AG09319 (cell line): Measurements from ENCODE around the gene CKS2.
"Not testable (repeated sequence)": the region's sequence is repeated elsewhere in the genome, so short reads cannot be mapped to it uniquely, and the experiment has no call there.

Experiments
- DNase-seq: peaks from one replicate; pipeline ENCODE4 v3.0.0-alpha.2; 2010; ENCODE audit warnings: low read depth; ENCODE audit errors: extremely low read depth
- TF ChIP-seq, protein P1 (sequence below): IDR thresholded peaks from 2 replicates; pipeline ENCODE4 v1.5.1; 2011; ENCODE audit warnings: low read depth, mild to moderate bottlenecking, inconsistent platforms, low read length, moderate library complexity

The CKS2 gene

DNA sequence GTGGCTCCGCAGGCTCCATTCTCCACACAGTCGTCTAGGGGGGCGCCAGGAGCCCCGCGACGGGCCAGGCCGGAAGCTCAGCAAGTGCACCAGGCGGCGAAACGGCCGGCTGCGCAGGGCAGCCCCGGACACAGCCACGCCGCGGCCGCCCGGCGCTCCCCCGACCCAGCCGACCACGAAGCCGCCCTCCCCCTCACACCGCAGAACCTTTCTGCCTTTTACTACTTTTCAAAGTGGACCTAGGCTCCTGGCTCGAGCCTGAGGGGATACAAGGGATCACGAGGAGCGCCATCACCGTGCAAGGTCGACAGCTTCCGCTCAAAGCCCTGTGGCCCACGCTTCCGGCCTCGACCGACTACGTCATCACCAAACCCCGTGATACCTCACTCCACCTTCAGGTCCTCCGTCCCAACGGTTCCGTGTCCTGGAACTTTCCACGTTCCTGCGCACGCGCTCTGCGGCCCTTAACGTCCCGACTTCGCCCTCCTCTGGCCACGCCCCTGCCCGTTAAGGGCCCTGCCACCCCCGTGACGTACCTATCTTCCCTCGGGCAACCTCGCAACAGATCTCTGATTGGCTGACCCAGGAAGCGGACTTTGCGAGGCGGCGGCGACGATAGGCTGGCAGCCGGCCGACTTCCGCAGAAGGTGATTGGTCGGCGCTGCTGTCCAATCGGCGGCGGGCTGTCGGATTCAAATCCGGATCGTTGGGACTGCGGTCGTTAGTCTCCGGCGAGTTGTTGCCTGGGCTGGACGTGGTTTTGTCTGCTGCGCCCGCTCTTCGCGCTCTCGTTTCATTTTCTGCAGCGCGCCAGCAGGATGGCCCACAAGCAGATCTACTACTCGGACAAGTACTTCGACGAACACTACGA is at the start of gene CKS2:
CKS2 (plus strand) TSS at position 721 of the 871 bp plus-strand sequence; CDS start at position 819, 98 bp downstream.
- peak; percentile 100 for DNase-seq
- TF ChIP-seq, protein P1, sequence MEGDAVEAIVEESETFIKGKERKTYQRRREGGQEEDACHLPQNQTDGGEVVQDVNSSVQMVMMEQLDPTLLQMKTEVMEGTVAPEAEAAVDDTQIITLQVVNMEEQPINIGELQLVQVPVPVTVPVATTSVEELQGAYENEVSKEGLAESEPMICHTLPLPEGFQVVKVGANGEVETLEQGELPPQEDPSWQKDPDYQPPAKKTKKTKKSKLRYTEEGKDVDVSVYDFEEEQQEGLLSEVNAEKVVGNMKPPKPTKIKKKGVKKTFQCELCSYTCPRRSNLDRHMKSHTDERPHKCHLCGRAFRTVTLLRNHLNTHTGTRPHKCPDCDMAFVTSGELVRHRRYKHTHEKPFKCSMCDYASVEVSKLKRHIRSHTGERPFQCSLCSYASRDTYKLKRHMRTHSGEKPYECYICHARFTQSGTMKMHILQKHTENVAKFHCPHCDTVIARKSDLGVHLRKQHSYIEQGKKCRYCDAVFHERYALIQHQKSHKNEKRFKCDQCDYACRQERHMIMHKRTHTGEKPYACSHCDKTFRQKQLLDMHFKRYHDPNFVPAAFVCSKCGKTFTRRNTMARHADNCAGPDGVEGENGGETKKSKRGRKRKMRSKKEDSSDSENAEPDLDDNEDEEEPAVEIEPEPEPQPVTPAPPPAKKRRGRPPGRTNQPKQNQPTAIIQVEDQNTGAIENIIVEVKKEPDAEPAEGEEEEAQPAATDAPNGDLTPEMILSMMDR = no peak

DNA sequence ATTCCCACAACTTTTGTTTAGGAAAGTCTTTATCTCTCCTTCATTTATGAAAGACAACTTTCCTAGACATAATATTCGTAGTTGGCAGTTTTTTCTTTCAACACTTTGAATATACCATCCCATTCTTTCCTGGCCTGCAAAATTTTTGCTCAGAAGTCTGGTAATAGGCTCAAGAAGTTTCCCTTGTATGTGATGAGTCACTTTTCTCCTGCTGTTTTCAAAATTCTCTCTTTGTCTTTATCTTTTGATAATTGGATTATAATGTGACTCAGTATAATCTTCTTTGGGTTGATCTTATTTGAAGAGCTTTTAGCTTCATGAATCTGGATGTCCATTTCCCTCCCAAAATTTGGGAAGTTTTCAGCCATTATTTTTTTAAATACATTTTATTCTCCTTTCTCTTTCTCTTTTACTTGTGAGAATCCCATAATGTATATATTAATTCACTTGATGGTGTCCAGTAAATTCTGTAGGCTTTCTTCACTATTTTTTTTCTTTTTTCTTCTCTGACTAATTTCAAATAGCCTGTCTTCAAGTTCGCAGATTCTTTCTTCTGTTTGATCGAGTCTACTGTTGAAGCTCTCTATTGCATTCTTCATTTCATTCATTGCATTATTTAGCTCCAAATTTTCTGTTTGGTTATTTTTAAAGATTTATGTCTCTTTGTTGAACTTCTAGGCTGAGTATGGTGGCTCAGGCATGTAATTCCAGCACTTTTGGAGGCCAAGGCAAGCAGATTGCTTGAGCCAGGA is 37.3 kb upstream of the CKS2 start:
- no peak for DNase-seq
- TF ChIP-seq, protein P1 = no peak

DNA sequence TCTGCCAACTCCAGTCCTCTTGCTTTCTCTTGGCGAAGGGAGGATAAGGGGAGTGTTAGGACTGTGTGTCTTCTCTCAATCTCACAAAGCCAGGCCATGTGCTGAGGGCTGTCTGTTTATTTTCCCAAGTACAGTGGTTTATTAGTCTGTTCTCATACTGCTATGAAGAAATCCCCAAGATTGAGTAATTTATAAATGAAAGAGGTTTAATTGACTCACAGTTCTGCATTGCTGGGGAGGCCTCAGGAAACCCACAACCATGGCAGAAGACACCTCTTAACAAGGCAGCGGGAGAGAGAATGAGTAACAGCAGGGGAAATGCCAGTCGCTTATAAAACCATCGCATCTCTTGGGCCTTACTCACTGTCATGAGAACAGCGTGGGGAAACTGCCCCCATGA is 36.2 kb upstream of the CKS2 start:
- TF ChIP-seq, protein P1 = no peak
- peak; percentile 88 for DNase-seq

DNA sequence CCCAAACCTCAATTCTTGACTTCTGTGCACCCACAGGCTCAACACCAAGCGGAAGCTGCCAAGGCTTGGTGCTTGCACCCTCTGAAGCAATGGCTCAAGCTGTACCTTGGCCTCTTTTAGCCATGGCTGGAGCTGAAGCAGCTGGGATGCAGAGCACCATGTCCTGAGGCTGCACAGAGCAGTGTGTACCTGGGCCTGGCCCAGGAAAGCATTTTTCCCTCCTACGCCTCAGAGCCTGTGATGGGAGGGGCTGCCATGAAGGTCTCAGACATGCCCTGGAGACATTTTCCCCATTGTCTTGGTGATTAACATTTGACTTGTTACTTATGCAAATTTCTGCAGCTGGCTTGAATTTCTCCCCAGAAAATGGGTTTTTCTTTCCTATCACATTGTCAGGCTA is 35.0 kb upstream of the CKS2 start:
- DNase-seq = not testable (repeated sequence)

DNA sequence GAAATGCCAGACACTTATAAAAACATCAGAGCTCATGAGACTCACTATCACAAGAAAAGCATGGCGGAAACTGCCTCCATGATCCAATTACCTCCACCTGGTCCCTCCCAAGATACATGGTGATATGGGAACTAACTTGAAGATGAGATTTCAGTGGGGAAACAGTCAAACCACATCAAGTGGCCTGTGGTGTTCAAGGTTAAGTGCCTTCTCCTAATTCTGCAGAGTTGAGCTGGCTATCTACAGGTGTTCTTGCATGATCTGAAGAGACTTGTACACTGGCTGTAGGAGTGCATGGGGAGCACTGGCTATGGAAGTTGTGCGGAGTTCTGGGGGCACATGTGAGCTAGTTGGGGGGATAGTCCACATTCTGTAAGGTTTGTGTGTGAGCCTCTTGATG is 34.0 kb upstream of the CKS2 start:
- DNase-seq = no peak
- TF ChIP-seq, protein P1 = no peak

DNA sequence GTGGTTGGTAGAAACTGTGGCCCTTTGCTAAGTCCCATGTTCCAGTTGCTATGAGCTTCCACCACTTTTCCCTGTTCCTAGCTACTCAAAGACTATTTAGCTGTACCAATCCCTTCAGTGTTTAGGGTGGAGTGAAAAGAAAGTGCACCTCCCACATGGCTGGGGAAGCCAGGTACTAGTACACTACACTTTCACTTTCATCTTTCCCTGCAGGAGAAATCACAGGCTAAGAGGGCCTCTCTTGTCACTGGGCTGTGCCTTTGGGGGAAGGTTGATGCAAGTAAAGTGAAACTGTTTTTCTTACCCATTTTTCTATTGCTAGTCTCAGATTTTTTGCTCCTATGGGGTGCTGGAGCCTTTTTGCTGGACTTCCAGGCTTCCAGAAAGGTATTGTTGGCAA is 33.5 kb upstream of the CKS2 start:
- DNase-seq = no peak
- TF ChIP-seq, protein P1 = no peak

DNA sequence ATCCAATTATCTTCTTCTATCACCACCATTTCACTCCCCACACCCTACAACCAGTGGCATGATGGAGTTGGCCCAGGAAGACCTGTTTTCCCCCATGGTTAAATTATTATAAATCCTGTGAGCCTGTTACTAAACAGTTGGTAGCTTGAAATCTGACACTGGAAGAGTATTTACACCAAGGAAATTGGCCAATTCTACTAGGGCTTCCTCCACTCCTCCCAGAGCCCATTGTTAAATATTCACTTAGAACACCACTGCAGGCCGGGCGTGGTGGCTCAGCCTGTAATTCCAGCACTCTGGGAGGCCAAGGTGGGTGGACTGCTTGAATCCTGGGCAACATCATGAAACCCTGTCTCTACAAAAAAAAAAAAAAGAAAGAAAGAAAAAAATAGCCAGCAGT is 32.4 kb upstream of the CKS2 start:
- TF ChIP-seq, protein P1 = no peak
- DNase-seq = no peak
